Neural cell (in vitro differentiated cells): Measurements from ENCODE around the gene SLC25A3. TPM values are rescaled to one million over a fixed set of nuclear protein-coding genes. Genes with fewer than 3 reads are reported as not detected.

Experiments
- H2AFZ ChIP-seq: fragments of 200-600, 300-800 bp; sonication (generic), shearing (Covaris generic); 2 replicates; pipeline ENCODE4 v1.6.0; 2014; ENCODE audit warnings: low read depth, mild to moderate bottlenecking, antibody characterized with exemption, low read length, moderate library complexity
- H3F3A ChIP-seq: fragments of 200-600 bp; shearing (Covaris generic); 2 replicates; pipeline ENCODE4 v1.6.1; 2016; ENCODE audit warnings: mild to moderate bottlenecking, moderate library complexity, mixed read lengths, antibody characterized with exemption, low read length; ENCODE audit not compliant: insufficient read depth, poor library complexity, severe bottlenecking
- H3K27ac ChIP-seq: fragments of 200-600, 300-800 bp; sonication (generic), shearing (Covaris generic); 2 replicates; pipeline ENCODE4 v1.5.1; 2014; ENCODE audit warnings: mild to moderate bottlenecking, low read length, moderate library complexity
- H3K27me3 ChIP-seq: fragments of 300-800, 200-600 bp; sonication (generic), shearing (Covaris generic); 2 replicates; pipeline ENCODE4 v1.6.0; 2014; ENCODE audit warnings: mild to moderate bottlenecking, low read depth, low read length, moderate library complexity; ENCODE audit not compliant: insufficient read depth
- H3K36me3 ChIP-seq: fragments of 300-800, 200-600 bp; sonication (generic), shearing (Covaris generic); 2 replicates; pipeline ENCODE4 v1.5.1; 2014; ENCODE audit warnings: mild to moderate bottlenecking, antibody characterized with exemption, low read length, moderate library complexity; ENCODE audit not compliant: insufficient read depth
- H3K4me2 ChIP-seq: fragments of 300-800, 200-600 bp; sonication (generic), shearing (Covaris generic); 2 replicates; pipeline ENCODE4 v1.6.0; 2014; ENCODE audit warnings: mild to moderate bottlenecking, low read length
- H3K4me3 ChIP-seq: fragments of 300-800, 200-600 bp; sonication (generic), shearing (Covaris generic); 2 replicates; pipeline ENCODE4 v1.5.1; 2014; ENCODE audit warnings: mild to moderate bottlenecking, low read length, moderate library complexity
- H3K79me2 ChIP-seq: fragments of 200-600 bp; shearing (Covaris generic); replicated peaks from 2 replicates; pipeline ENCODE4 v1.6.0; 2014; ENCODE audit warnings: mild to moderate bottlenecking, low read length, moderate library complexity; ENCODE audit not compliant: insufficient read depth
- H3K9ac ChIP-seq: fragments of 300-800, 200-600 bp; sonication (generic), shearing (Covaris generic); 2 replicates; pipeline ENCODE4 v1.6.1; 2016; ENCODE audit warnings: mild to moderate bottlenecking, low read length, mixed read lengths
- H3K9me2 ChIP-seq: fragments of 200-600 bp; shearing (Covaris generic); 2 replicates; pipeline ENCODE4 v1.6.1; 2016; ENCODE audit warnings: mild to moderate bottlenecking, low read length, mixed read lengths; ENCODE audit not compliant: insufficient read depth
- H3K9me3 ChIP-seq: fragments of 200-600, 300-800 bp; sonication (generic), shearing (Covaris generic); 2 replicates; pipeline ENCODE4 v1.6.1; 2016; ENCODE audit warnings: mild to moderate bottlenecking, mixed run types, low read length, moderate library complexity, mixed read lengths
- H4K20me1 ChIP-seq: fragments of 200-600 bp; shearing (Covaris generic); 2 replicates; pipeline ENCODE4 v1.6.1; 2016; ENCODE audit warnings: mild to moderate bottlenecking, mixed run types; ENCODE audit not compliant: insufficient read depth
- CTCF ChIP-seq: fragments of 450-650 bp; IDR thresholded peaks from 2 replicates; pipeline ENCODE4 v1.5.1; 2014; ENCODE audit warnings: antibody characterized with exemption, mild to moderate bottlenecking, moderate library complexity; ENCODE audit not compliant: poor library complexity, severe bottlenecking
- EP300 ChIP-seq: fragments of 450-650 bp; conservative IDR thresholded peaks from 2 replicates; pipeline ENCODE4 v1.6.1; 2014; ENCODE audit warnings: antibody characterized with exemption, mild to moderate bottlenecking, moderate library complexity; ENCODE audit not compliant: poor library complexity, severe bottlenecking
- EZH2 ChIP-seq: fragments of 200-600, 300-800 bp; shearing (Covaris generic), sonication (generic); IDR thresholded peaks from 2 replicates; pipeline ENCODE4 v1.6.1; 2014; ENCODE audit warnings: antibody characterized with exemption, low read length, borderline replicate concordance, mild to moderate bottlenecking; ENCODE audit not compliant: insufficient read depth, poor library complexity, severe bottlenecking
- MXI1 ChIP-seq: fragments of 450-650 bp; conservative IDR thresholded peaks from 2 replicates; pipeline ENCODE4 v1.6.1; 2014; ENCODE audit warnings: antibody characterized with exemption, mild to moderate bottlenecking; ENCODE audit not compliant: poor library complexity, severe bottlenecking
- POLR2AphosphoS5 ChIP-seq: IDR thresholded peaks from 2 replicates; pipeline ENCODE4 v1.6.1; 2012
- RAD21 ChIP-seq: fragments of 450-650 bp; conservative IDR thresholded peaks from 2 replicates; pipeline ENCODE4 v1.6.1; 2014; ENCODE audit warnings: antibody characterized with exemption, mild to moderate bottlenecking, moderate library complexity
- SMC3 ChIP-seq: fragments of 450-650 bp; conservative IDR thresholded peaks from 2 replicates; pipeline ENCODE4 v1.6.1; 2014; ENCODE audit warnings: antibody characterized with exemption, mild to moderate bottlenecking, moderate library complexity; ENCODE audit not compliant: poor library complexity
- TAF1 ChIP-seq: IDR thresholded peaks from 2 replicates; pipeline ENCODE4 v1.6.1; 2012; ENCODE audit warnings: low read depth
- polyA plus RNA-seq: library from polyadenylated mRNA; depleted of rRNA; stranded (reverse); fragments of >200 nt; gene quantifications from 2 replicates; pipeline ENCODE4 v1.2.3, GENCODE V29; 2014
- TF ChIP-seq, protein P1 (sequence below): IDR thresholded peaks from 2 replicates; pipeline ENCODE4 v1.6.1; 2012; ENCODE audit warnings: borderline replicate concordance

SLC25A3 gene
- polyA plus RNA-seq, 1 donor from 2014 or later, result 655 TPM

DNA sequence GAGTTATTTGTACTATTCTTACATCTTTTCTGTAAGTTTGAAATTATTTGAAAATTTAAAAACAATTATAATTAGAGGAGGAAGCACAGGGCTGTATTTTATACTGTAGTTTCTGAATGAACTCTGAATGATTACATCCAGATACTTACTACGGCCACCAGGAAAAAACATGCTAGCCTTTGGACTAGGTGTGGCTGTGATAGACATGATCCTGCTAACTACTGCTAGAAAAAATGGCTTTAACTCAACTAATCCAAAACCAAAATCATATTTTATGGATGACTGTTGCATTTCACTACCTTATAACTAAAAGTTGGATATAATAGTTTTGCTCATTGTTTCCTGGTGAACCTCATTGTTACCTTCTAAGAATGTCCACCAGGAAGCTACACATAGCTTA, 15.1 kb upstream of the SLC25A3 start:
- Histone ChIP-seq H3K9me2 (no peaks in the 10 kb centered on the region), H3K4me2 (no peak overlapping the region), H3K4me3 (no peak overlapping the region), H3F3A (no peaks in the 10 kb centered on the region), H3K27me3 (no peaks in the 10 kb centered on the region), H3K9me3 (no peaks in the 10 kb centered on the region), H2AFZ (no peak overlapping the region), H3K36me3 (no peaks in the 10 kb centered on the region), H4K20me1 (no peaks in the 10 kb centered on the region), H3K27ac (no peak overlapping the region), H3K9ac (no peak overlapping the region), H3K79me2 (no peaks in the 10 kb centered on the region)
- TF ChIP-seq EP300, result no peak
- no peak for TF ChIP-seq SMC3
- TF ChIP-seq POLR2AphosphoS5, result no peak
- TF ChIP-seq, protein P1, sequence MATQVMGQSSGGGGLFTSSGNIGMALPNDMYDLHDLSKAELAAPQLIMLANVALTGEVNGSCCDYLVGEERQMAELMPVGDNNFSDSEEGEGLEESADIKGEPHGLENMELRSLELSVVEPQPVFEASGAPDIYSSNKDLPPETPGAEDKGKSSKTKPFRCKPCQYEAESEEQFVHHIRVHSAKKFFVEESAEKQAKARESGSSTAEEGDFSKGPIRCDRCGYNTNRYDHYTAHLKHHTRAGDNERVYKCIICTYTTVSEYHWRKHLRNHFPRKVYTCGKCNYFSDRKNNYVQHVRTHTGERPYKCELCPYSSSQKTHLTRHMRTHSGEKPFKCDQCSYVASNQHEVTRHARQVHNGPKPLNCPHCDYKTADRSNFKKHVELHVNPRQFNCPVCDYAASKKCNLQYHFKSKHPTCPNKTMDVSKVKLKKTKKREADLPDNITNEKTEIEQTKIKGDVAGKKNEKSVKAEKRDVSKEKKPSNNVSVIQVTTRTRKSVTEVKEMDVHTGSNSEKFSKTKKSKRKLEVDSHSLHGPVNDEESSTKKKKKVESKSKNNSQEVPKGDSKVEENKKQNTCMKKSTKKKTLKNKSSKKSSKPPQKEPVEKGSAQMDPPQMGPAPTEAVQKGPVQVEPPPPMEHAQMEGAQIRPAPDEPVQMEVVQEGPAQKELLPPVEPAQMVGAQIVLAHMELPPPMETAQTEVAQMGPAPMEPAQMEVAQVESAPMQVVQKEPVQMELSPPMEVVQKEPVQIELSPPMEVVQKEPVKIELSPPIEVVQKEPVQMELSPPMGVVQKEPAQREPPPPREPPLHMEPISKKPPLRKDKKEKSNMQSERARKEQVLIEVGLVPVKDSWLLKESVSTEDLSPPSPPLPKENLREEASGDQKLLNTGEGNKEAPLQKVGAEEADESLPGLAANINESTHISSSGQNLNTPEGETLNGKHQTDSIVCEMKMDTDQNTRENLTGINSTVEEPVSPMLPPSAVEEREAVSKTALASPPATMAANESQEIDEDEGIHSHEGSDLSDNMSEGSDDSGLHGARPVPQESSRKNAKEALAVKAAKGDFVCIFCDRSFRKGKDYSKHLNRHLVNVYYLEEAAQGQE, result no peak
- no peak for TF ChIP-seq EZH2
- no peak for TF ChIP-seq TAF1
- TF ChIP-seq MXI1, result no peak
- no peak for TF ChIP-seq RAD21
- TF ChIP-seq CTCF, result no peak

DNA sequence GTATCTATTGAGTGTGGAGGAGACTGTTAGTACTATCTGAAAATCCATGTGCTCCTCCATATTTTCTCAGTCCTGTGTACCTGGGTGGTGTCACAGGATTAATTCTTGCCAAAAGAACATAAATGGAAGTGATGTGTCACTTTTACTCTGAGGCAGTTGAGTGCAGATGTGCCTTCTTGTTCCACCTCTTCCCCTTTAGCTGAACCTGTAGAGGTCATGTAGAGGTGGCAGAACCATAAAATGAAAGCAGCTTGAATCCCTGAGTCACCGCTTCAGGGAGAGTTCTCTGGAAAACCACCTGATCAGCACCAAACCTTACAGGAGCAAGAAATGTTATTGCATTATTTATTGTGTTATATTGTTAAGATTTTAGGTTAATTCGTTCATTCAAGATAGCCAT, 14.7 kb upstream of the SLC25A3 start:
- no peaks in the 10 kb centered on the region for H3K36me3 ChIP-seq
- no peak overlapping the region for H2AFZ ChIP-seq
- H3K79me2 ChIP-seq, result no peaks in the 10 kb centered on the region
- H3K9ac ChIP-seq, result no peak overlapping the region
- no peaks in the 10 kb centered on the region for H3K9me3 ChIP-seq
- H3K27me3 ChIP-seq, result no peaks in the 10 kb centered on the region
- H3K4me3 ChIP-seq, result no peak overlapping the region
- no peak for TF ChIP-seq RAD21
- TF ChIP-seq EP300, result no peak
- TF ChIP-seq, protein P1, result no peak
- no peak for TF ChIP-seq POLR2AphosphoS5
- no peak for TF ChIP-seq TAF1
- no peak for TF ChIP-seq CTCF
- no peak for TF ChIP-seq SMC3
- no peak for TF ChIP-seq MXI1
- TF ChIP-seq EZH2, result no peak
- no peaks in the 10 kb centered on the region for H3K9me2 ChIP-seq
- H3K4me2 ChIP-seq, result no peak overlapping the region
- no peaks in the 10 kb centered on the region for H3F3A ChIP-seq
- H4K20me1 ChIP-seq, result no peaks in the 10 kb centered on the region
- no peak overlapping the region for H3K27ac ChIP-seq
